Calu3 (cell line): Measurements from ENCODE around the gene SAFB2. TPM values are rescaled to one million over a fixed set of nuclear protein-coding genes. Genes with fewer than 3 reads are reported as not detected.

Experiments
- BruUV-seq: library from RNA; stranded (reverse); fragments of 400-500 nt; replicated peaks from 2 replicates; lab custom pipeline; 2021; lab: Mats Ljungman, UMichigan
- CTCF ChIA-PET: fragments of 300-600 bp; sonication (Branson Sonifier 250); formaldehyde crosslinking; loops from one replicate; lab custom pipeline; 2022; ENCODE audit warnings: antibody characterized with exemption; lab: Charles Lee
- DNase-seq: peaks from one replicate; pipeline ENCODE4 v3.0.0; 2022
- H3K27ac Mint-ChIP-seq: one replicate; pipeline ENCODE4 v1.8.0; 2022; ENCODE audit warnings: mixed read lengths; ENCODE audit not compliant: unreplicated experiment
- H3K27me3 Mint-ChIP-seq: one replicate; pipeline ENCODE4 v1.8.0; 2022; ENCODE audit warnings: mixed read lengths; ENCODE audit not compliant: unreplicated experiment
- H3K36me3 Mint-ChIP-seq: one replicate; pipeline ENCODE4 v1.8.0; 2022; ENCODE audit warnings: mild to moderate bottlenecking, moderate library complexity, mixed read lengths; ENCODE audit not compliant: insufficient read depth, unreplicated experiment
- H3K4me1 Mint-ChIP-seq: one replicate; pipeline ENCODE4 v1.8.0; 2022; ENCODE audit warnings: mild to moderate bottlenecking, low read depth, mixed read lengths; ENCODE audit not compliant: unreplicated experiment
- H3K4me3 Mint-ChIP-seq: one replicate; pipeline ENCODE4 v1.8.0; 2022; ENCODE audit warnings: mild to moderate bottlenecking, low read depth, moderate library complexity, mixed read lengths; ENCODE audit not compliant: unreplicated experiment
- H3K9me3 Mint-ChIP-seq: one replicate; pipeline ENCODE4 v1.8.0; 2022; ENCODE audit warnings: low read depth, mixed read lengths; ENCODE audit not compliant: unreplicated experiment
- CTCF ChIP-seq: fragments of 200-600 bp; IDR thresholded peaks from one replicate; pipeline ENCODE4 v1.8.0; 2022; ENCODE audit warnings: antibody characterized with exemption; ENCODE audit not compliant: unreplicated experiment
- intact Hi-C: fragments of 100-400 bp; cut with micrococcal nuclease; formaldehyde crosslinking; loops from one replicate; pipeline ENCODE4 v1.10.0; 2022; ENCODE audit not compliant: unreplicated experiment
- total RNA-seq: library from RNA; stranded (reverse); gene quantifications from 2 replicates; pipeline ENCODE4 v1.2.3, GENCODE V29; 2022

Gene SAFB2
- total RNA-seq, 1 experiment from 2014 or later: 71.7 TPM

GRCh38 chr19:5618591-5618990 is 4.0 kb downstream of the SAFB2 start:
- peaks cover 61% of the 10 kb centered on the region for H3K36me3 Mint-ChIP-seq
- no peaks in the 10 kb centered on the region for H3K9me3 Mint-ChIP-seq
- no peak for DNase-seq
- intact Hi-C loops: no loop called here
- H3K27me3 Mint-ChIP-seq: no peaks in the 10 kb centered on the region
- no peak overlapping the region for H3K4me3 Mint-ChIP-seq
- peaks cover 13% of the 10 kb centered on the region for H3K4me1 Mint-ChIP-seq
- no peak for TF ChIP-seq CTCF
- no peak overlapping the region for H3K27ac Mint-ChIP-seq
- BruUV-seq: no TSS peak
- CTCF ChIA-PET: interaction anchor here (0.7 kb wide), 1 partner anchor 12 kb away, joined by 3 read pairs; no protein-coding TSS in a partner anchor

DNA sequence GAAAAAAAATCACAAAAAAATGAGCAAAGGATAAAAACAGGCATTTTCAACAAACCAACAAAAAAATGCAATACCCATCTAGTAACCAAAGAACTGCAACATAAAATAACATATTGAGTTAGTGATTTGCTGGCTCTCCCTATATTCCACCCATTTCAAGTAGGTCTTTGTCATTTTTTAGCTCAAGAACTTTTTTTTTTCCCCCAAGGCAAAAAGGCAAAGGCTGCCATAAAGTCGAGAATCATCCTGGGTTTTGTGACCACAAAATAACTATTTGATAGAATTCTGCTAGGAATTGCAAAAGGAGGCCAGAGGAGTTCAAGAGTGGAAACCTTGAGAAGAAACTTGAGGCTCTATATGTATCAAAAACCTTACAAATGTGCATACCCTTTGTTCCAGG is 5.5 kb downstream of the SAFB2 start:
- H3K27ac Mint-ChIP-seq: no peak overlapping the region
- intact Hi-C loops: no loop called here
- H3K4me1 Mint-ChIP-seq: peaks cover 13% of the 10 kb centered on the region
- H3K36me3 Mint-ChIP-seq: peaks cover 46% of the 10 kb centered on the region
- CTCF ChIA-PET: no interaction called here
- H3K27me3 Mint-ChIP-seq: no peaks in the 10 kb centered on the region
- TF ChIP-seq CTCF: no peak
- H3K9me3 Mint-ChIP-seq: no peaks in the 10 kb centered on the region
- BruUV-seq: no TSS peak
- DNase-seq: no peak
- H3K4me3 Mint-ChIP-seq: no peak overlapping the region

DNA sequence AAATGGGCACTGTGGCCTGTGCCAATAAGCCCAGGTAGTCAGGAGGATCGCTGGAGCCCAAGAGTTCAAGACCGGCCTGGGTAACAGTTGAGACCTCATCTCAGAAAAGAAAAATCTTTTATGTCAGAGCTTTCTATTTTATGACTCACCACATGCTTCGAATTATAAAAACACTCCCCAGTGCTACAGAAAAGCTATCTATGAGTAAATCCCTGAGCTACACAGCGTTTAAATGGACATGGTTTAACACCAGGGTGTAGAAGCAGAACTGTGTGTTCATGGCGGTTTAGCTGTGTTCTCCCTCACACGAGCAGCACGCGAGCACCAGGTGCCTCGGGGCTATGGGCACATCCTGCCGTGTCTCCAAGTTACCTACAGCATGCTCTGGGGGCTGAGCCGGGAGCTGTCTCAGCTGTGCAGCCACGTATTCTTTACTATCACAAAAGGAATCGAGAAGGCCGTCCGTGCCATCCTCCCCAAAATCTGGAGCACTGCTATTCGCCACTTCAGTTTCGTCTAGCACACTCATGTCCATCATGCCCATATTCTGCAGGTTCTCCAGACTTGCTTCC is 6.7 kb downstream of the SAFB2 start:
- intact Hi-C loops: no loop called here
- no peak for DNase-seq
- CTCF ChIA-PET: no interaction called here
- peaks cover 37% of the 10 kb centered on the region for H3K36me3 Mint-ChIP-seq
- BruUV-seq: no TSS peak
- H3K4me3 Mint-ChIP-seq: no peak overlapping the region
- H3K4me1 Mint-ChIP-seq: peaks cover 9% of the 10 kb centered on the region
- no peaks in the 10 kb centered on the region for H3K9me3 Mint-ChIP-seq
- H3K27me3 Mint-ChIP-seq: no peaks in the 10 kb centered on the region
- no peak overlapping the region for H3K27ac Mint-ChIP-seq
- TF ChIP-seq CTCF: no peak

- intact Hi-C loops: no loop called here
- Mint-ChIP-seq H3K4me1 (no peaks in the 10 kb centered on the region), H3K27ac (no peak overlapping the region), H3K27me3 (no peaks in the 10 kb centered on the region), H3K4me3 (no peak overlapping the region), H3K9me3 (no peaks in the 10 kb centered on the region), H3K36me3 (peaks cover 54% of the 10 kb centered on the region)
- CTCF ChIA-PET: interaction anchor here (0.6 kb wide), 1 partner anchor 11 kb away, joined by 5 read pairs; no protein-coding TSS in a partner anchor
- no TSS peak for BruUV-seq
- no peak for TF ChIP-seq CTCF
- no peak for DNase-seq
Observed at GRCh38 chr19:5612891-5613865, 9.4 kb downstream of the SAFB2 start.
